ENCODE data around the gene SP2.

- no peak for TF ChIP-seq CTCF (IDR thresholded peaks at IDR 0.05)
- TF ChIP-seq POLR2AphosphoS5 (IDR thresholded peaks at IDR 0.05; ENCODE audit: low read depth, low read length) = no peak
Observed at GRCh38 chr17:47872651-47873161, 23.3 kb upstream of the SP2 start.
